Activated CD4-positive, alpha-beta T cell treated with anti-CD3 and anti-CD28 coated beads, Interleukin-2, amount 10 ng/mL, durations not matched to agents 24 days and 14 days (primary cell): ENCODE data around the gene CDKAL1. TPM values are rescaled to one million over a fixed set of nuclear protein-coding genes. Genes with fewer than 3 reads are reported as not detected.
A peak's percentile ranks its signal among the peaks of the same experiment; 100 is the strongest.
"Not testable (repeated sequence)": the region's sequence is repeated elsewhere in the genome, so short reads cannot be mapped to it uniquely, and the experiment has no call there.

Source experiments
- DNase-seq: peaks from one replicate; pipeline ENCODE4 v3.0.0; 2022
- H3K27ac Mint-ChIP-seq: one replicate; pipeline ENCODE4 v1.8.0; 2022; ENCODE audit warnings: mild to moderate bottlenecking, mixed read lengths
- H3K27me3 Mint-ChIP-seq: one replicate; pipeline ENCODE4 v1.8.0; 2022; ENCODE audit warnings: mixed read lengths
- H3K36me3 Mint-ChIP-seq: one replicate; pipeline ENCODE4 v1.8.0; 2022; ENCODE audit warnings: low read depth, mild to moderate bottlenecking, mixed read lengths
- H3K4me1 Mint-ChIP-seq: one replicate; pipeline ENCODE4 v1.8.0; 2021; ENCODE audit warnings: mixed read lengths
- H3K4me3 Mint-ChIP-seq: one replicate; pipeline ENCODE4 v1.8.0; 2022; ENCODE audit warnings: mild to moderate bottlenecking, moderate library complexity, mixed read lengths
- H3K9me3 Mint-ChIP-seq: one replicate; pipeline ENCODE4 v1.8.0; 2021; ENCODE audit warnings: mixed read lengths
- intact Hi-C: fragments of 100-400 bp; cut with micrococcal nuclease; formaldehyde crosslinking; loops from one replicate; pipeline ENCODE4 v1.15.1; 2023
- total RNA-seq: library from RNA; stranded (reverse); gene quantifications from 2 replicates; pipeline ENCODE4 v1.2.3, GENCODE V29; 2022

CDKAL1 gene
- total RNA-seq, 1 donor from 2014 or later = 29.1 TPM

DNA sequence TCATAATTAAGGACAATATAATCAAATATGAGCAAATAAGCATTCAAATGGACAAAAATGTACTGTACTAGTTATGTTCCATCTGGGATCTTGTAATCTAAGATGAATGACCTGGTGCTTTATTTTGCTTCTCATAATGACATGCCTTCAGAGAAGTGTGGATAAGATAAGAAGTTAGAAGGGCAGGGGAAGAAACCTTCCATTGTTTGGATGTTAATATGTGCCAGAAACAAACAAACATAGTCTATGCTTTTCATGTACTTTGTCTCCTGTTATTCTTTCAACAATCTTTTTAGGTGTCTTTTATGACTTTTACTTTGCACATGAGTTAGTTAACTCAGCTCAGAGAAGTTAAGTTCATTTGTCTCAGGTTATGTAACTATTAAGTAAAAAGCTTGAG, 547.8 kb downstream of the CDKAL1 start:
- DNase-seq = no peak
- Mint-ChIP-seq H3K4me3 (no peak overlapping the region), H3K9me3 (no peaks in the 10 kb centered on the region), H3K27ac (no peak overlapping the region), H3K27me3 (no peaks in the 10 kb centered on the region), H3K36me3 (peaks cover 10% of the 10 kb centered on the region), H3K4me1 (no peaks in the 10 kb centered on the region)
- intact Hi-C loops = no loop called here

DNA sequence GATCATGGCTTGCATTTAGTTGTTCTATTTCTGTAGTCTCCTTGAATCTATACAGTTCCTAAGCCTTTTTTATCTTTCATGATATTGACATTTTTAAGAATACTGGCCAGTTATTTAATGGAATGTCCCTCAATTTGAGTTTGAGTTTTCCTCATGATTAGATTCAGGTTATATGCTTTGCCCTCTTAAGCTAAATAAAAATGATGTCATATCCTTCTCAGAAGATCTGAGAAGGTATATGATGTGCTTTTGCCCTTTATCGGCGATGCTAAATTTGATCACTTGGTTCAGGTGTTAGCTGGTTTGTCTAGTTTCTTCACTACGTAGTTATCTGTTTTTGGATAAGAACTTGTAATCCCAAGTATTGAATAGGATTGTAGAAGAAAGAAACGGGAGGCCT, 549.5 kb downstream of the CDKAL1 start:
- no peaks in the 10 kb centered on the region for H3K27me3 Mint-ChIP-seq
- H3K4me3 Mint-ChIP-seq = no peak overlapping the region
- intact Hi-C loops = no loop called here
- H3K4me1 Mint-ChIP-seq = no peaks in the 10 kb centered on the region
- no peak overlapping the region for H3K27ac Mint-ChIP-seq
- no peaks in the 10 kb centered on the region for H3K9me3 Mint-ChIP-seq
- DNase-seq = no peak
- H3K36me3 Mint-ChIP-seq = peaks cover 10% of the 10 kb centered on the region

DNA sequence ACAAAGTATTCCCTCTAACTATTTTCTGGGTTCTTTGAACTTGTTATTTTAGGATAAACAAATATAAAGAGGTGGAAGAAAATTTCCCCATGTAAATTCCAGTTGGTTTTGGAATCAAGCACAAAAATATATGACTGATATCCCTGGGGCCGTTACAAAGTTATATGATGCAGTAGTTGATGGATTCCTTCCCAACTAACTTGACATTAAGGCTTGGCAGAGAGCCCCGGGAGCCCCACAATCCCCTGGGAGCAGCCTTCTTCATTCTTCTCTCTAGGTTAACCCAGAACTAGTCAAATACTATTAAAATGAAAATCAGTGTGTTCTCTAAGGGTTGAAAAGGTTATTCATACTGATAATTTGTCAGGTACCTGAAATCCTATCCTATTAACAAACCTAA, 550.4 kb downstream of the CDKAL1 start:
- peaks cover 9% of the 10 kb centered on the region for H3K36me3 Mint-ChIP-seq
- no peak for DNase-seq
- no peak overlapping the region for H3K4me3 Mint-ChIP-seq
- intact Hi-C loops = no loop called here
- no peaks in the 10 kb centered on the region for H3K27me3 Mint-ChIP-seq
- H3K27ac Mint-ChIP-seq = no peak overlapping the region
- H3K4me1 Mint-ChIP-seq = no peaks in the 10 kb centered on the region
- H3K9me3 Mint-ChIP-seq = no peaks in the 10 kb centered on the region

DNA sequence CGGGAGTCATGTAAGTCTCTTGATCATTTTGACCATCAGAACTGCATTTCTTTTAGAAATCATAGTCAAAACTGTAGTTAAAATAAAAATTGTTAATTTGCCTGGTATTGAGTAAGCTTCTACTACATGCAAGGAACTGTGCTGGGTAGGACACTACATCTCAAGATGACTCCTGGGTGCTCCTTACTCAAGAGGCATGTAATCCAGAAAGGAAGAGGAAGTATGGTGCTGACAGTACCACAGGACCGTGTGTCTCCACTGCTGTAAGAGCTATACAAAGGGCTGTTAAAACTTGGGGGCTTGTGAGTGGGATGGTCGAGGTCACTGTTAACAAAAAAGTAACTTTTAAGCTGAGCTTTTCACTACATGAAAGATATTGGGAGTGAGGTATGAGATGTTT, 551.0 kb downstream of the CDKAL1 start:
- DNase-seq = no peak
- H3K27me3 Mint-ChIP-seq = no peaks in the 10 kb centered on the region
- H3K36me3 Mint-ChIP-seq = peaks cover 9% of the 10 kb centered on the region
- no peak overlapping the region for H3K27ac Mint-ChIP-seq
- no peaks in the 10 kb centered on the region for H3K9me3 Mint-ChIP-seq
- intact Hi-C loops = no loop called here
- H3K4me3 Mint-ChIP-seq = no peak overlapping the region
- H3K4me1 Mint-ChIP-seq = no peaks in the 10 kb centered on the region

DNA sequence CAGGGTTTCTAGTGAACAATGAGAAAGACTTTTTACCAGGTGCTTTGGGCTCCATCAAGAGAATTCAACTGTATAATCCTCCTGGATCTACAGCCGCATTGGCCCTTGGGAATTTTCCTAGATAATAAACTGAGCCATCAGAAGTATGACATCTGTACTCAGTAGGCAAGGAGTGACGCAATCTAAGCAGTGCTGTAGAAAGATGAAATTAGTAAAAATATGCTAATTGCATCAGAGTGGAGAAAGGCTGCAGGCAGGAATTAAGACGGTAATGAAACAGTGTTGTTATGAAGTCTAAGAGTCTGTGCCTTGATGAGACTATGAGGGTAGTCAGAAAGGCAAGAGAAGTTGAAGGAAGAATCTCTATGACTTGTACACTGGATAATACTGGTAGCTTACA, 551.4 kb downstream of the CDKAL1 start:
- H3K27ac Mint-ChIP-seq = no peak overlapping the region
- no peak overlapping the region for H3K4me3 Mint-ChIP-seq
- H3K36me3 Mint-ChIP-seq = peaks cover 9% of the 10 kb centered on the region
- H3K9me3 Mint-ChIP-seq = no peaks in the 10 kb centered on the region
- no peaks in the 10 kb centered on the region for H3K4me1 Mint-ChIP-seq
- no peaks in the 10 kb centered on the region for H3K27me3 Mint-ChIP-seq
- intact Hi-C loops = no loop called here
- no peak for DNase-seq

GRCh38 chr6:21087188-21087587, 552.9 kb downstream of the CDKAL1 start:
- no peak overlapping the region for H3K4me3 Mint-ChIP-seq
- intact Hi-C loops = no loop called here
- no peak for DNase-seq

DNA sequence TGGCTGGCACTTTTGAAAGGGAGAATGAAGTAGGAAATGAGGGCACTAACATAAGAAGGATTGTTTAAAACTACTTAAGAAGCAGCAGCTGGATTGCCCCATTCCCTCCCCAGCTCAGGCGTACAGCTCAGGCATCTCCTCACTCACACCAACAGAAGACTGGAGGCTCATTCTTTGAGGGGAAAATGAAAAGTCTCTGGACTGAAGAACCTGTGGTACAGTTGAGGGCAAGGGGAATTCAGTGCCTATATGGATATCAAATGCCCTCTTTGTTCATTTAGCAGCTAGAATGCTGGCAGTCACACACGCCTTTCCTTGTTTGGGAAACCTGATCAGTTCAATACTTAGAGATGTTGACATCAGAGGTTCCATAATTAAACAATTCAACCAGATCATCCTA, 557.2 kb downstream of the CDKAL1 start:
- intact Hi-C loops = no loop called here
- H3K4me1 Mint-ChIP-seq = no peaks in the 10 kb centered on the region
- H3K36me3 Mint-ChIP-seq = peaks cover 5% of the 10 kb centered on the region
- H3K27me3 Mint-ChIP-seq = no peaks in the 10 kb centered on the region
- no peak overlapping the region for H3K27ac Mint-ChIP-seq
- peak; percentile 29 for DNase-seq
- no peaks in the 10 kb centered on the region for H3K9me3 Mint-ChIP-seq
- H3K4me3 Mint-ChIP-seq = no peak overlapping the region

More at GRCh38 chr6:21087188-21087587, 552.9 kb downstream of the CDKAL1 start:
- Mint-ChIP-seq H3K36me3 (peaks cover 9% of the 10 kb centered on the region), H3K27me3 (no peaks in the 10 kb centered on the region), H3K27ac (no peak overlapping the region), H3K9me3 (no peaks in the 10 kb centered on the region), H3K4me1 (no peaks in the 10 kb centered on the region)

DNA sequence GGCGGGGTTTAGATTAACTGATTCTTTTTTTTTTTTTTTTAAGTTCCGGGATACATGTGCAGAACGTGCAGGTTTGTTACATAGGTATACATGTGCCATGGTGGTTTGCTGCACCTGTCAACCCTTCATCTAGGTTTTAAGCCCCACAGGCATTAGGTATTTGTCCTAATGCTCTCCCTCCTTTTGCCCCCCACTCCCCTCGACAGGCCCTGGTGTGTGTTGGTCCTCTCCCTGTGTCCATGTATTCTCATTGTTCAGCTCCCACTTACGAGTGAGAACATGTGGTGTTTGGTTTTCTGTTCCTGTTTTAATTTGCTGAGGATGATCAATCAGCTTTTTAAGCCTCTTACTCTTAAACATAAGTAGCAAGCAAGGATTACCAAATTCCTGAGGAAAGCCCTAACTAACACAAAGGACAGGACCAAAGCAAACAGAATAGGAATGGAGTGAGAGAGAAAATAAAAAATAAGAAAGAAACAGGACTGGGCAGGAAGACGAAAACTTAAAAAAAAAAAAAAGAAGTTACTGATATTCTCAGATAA, 558.0 kb downstream of the CDKAL1 start:
- H3K36me3 Mint-ChIP-seq, H3K9me3 Mint-ChIP-seq, intact Hi-C loops, H3K27ac Mint-ChIP-seq, H3K4me1 Mint-ChIP-seq, H3K27me3 Mint-ChIP-seq, H3K4me3 Mint-ChIP-seq: not testable (repeated sequence)
- DNase-seq = peak; percentile 10

GRCh38 chr6:21095462-21095861, 561.2 kb downstream of the CDKAL1 start:
- no peak overlapping the region for H3K4me3 Mint-ChIP-seq
- DNase-seq = no peak
- H3K36me3 Mint-ChIP-seq = peaks cover 8% of the 10 kb centered on the region
- peaks cover 2% of the 10 kb centered on the region for H3K4me1 Mint-ChIP-seq
- intact Hi-C loops = no loop called here
- no peaks in the 10 kb centered on the region for H3K27me3 Mint-ChIP-seq
- no peak overlapping the region for H3K27ac Mint-ChIP-seq
- no peaks in the 10 kb centered on the region for H3K9me3 Mint-ChIP-seq

- Mint-ChIP-seq H3K27ac (no peak overlapping the region), H3K4me3 (no peak overlapping the region), H3K4me1 (peaks cover 11% of the 10 kb centered on the region), H3K36me3 (peaks cover 9% of the 10 kb centered on the region), H3K27me3 (no peaks in the 10 kb centered on the region), H3K9me3 (no peaks in the 10 kb centered on the region)
- no peak for DNase-seq
- intact Hi-C loops = no loop called here
These were observed 563.9 kb downstream of the CDKAL1 start for GRCh38 chr6:21098134-21098533.

DNA sequence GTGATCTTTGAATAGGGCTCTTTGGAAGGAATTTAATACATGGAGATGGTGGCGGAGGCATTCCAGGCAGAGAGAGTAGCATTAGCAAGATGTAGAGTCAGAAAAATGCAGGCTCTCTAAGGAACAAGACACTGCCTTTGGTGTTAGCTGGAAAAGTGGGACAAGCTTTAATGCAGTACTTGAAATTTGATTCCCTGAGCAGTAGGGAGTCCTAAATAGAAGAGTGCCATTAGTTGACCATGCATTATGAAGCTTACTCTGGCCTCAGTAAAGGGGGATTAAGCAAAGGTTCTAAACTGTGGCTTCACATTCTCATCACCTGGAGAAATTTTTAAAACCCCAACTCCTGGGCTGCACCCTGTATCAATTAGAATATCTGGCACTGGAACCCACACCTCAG, 564.5 kb downstream of the CDKAL1 start:
- Mint-ChIP-seq H3K27ac (no peak overlapping the region), H3K4me1 (peaks cover 11% of the 10 kb centered on the region), H3K36me3 (peaks cover 7% of the 10 kb centered on the region), H3K27me3 (no peaks in the 10 kb centered on the region), H3K4me3 (no peak overlapping the region), H3K9me3 (no peaks in the 10 kb centered on the region)
- intact Hi-C loops = no loop called here
- no peak for DNase-seq

- H3K9me3 Mint-ChIP-seq = no peaks in the 10 kb centered on the region
- intact Hi-C loops = no loop called here
- DNase-seq = no peak
- H3K27me3 Mint-ChIP-seq = no peaks in the 10 kb centered on the region
- H3K36me3 Mint-ChIP-seq = peaks cover 7% of the 10 kb centered on the region
- no peak overlapping the region for H3K4me3 Mint-ChIP-seq
- H3K27ac Mint-ChIP-seq = no peak overlapping the region
- peaks cover 11% of the 10 kb centered on the region for H3K4me1 Mint-ChIP-seq
These were observed 565.4 kb downstream of the CDKAL1 start for GRCh38 chr6:21099338-21100314.

- H3K4me1 Mint-ChIP-seq = peaks cover 11% of the 10 kb centered on the region
- no peaks in the 10 kb centered on the region for H3K27me3 Mint-ChIP-seq
- H3K27ac Mint-ChIP-seq = no peak overlapping the region
- H3K9me3 Mint-ChIP-seq = no peaks in the 10 kb centered on the region
- no peak overlapping the region for H3K4me3 Mint-ChIP-seq
- intact Hi-C loops = no loop called here
- no peak for DNase-seq
- H3K36me3 Mint-ChIP-seq = peaks cover 7% of the 10 kb centered on the region
These were observed 566.7 kb downstream of the CDKAL1 start for GRCh38 chr6:21100991-21101390.

DNA sequence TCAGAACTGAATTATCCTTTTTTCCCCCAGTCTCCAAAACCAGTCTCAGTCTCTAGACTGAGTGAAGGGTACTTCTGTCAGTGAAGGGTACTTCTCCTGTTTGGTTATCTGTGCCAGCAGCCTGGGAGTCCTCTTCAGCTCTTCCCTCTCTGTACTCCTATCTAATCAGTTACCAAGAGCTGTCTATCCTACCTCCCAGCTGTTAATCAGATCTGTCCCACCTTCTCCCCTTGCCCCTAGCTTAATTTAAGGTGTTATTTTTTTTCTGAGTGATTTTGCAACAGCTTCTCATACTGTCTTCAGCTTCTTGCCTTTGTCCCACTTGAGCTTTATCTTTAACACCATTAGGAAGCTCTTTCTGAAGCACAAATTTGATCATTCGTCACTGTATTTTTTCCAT, 567.4 kb downstream of the CDKAL1 start:
- Mint-ChIP-seq H3K9me3 (no peaks in the 10 kb centered on the region), H3K4me1 (peaks cover 11% of the 10 kb centered on the region), H3K36me3 (peaks cover 7% of the 10 kb centered on the region), H3K27me3 (no peaks in the 10 kb centered on the region), H3K4me3 (no peak overlapping the region), H3K27ac (no peak overlapping the region)
- no peak for DNase-seq
- intact Hi-C loops = no loop called here
